Heart left ventricle (tissue), 13 donors: Measurements from ENCODE around the gene SMC1B.

Experiments
- CTCF ChIP-seq, 12 donors: fragments of 200-600 bp; sonication (generic) in 4 of 12; IDR thresholded peaks; one replicate each; pipeline versions ENCODE4 v1.5.0 to v1.8.0; 2018 to 2022; ENCODE audit warnings: antibody characterized with exemption in 12 of 12, mild to moderate bottlenecking in 5 of 12
- POLR2A ChIP-seq, 2 donors: fragments of 450-650 bp; IDR thresholded peaks; one replicate each; pipeline ENCODE4 v1.6.1; 2017; ENCODE audit warnings: antibody characterized with exemption in 2 of 2, mild to moderate bottlenecking in 2 of 2, moderate library complexity in 2 of 2
- donor health status: ischemic (EF 13 %, LVEDD 7.1; RV severe dilation, severe dysfunction).
- donor health status: DM: no; HTN: yes; CAD: no.
- donor health status: DM: no; HTN: no; CAD: no.
- donor health status: ischemic (EF 25% LVEDD 6.9; RV normal size, moderate dysfunction).
- donor health status: ischemic (EF 25% LVEDD 5.7; RV mildly dilated, moderate dysfunction).
- donor health status: ischemic (EF 35%, LVEDD 5.7; RV mildly dilated, moderate dysfunction).
- donor health status: nonischemic (EF 11% LVEDD 7.7; RV severe dilation, severe dysfunction).
- donor health status: DM: yes; HTN: yes; CAD: no.
- donor health status: PGD.
- donor health status: ischemic (EF 29% LVEDD 5.4; RV normal size, mild dysfunction).
- donor health status: nonischemic (EF 23%, LVEDD 6.1; RV moderate dilation, normal function).

DNA sequence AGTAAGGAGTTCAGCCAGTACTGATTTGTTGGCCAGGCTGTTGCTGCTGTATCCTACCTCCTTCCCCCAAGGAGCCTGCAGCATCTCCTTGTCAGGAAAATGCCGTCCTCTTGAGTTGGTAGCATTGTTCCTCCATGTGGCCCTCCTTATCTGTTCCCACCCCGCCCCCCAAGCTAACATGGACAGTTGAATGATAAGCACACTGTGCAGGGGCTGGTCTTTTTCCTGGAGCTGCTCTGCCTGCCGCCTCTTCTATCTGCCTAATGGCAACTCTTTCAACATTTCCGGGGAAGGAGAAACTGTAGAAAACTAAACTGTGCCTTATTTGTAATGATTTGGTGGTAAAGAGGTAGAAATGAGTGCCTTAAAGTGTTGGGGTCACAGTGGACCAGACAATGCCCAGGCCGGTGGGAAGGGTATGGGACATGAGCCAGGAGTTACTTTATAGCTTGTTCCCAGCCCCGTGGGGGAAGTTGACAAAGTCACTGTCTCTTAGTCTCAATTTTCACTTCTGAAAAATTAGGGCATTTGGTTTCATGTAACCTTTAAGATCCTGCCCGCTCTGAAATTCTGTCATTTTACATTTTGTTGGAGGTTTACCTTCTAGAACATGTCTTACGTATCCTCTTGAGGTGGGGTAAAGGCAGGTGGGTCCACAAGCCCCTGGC, 99.2 kb downstream of the SMC1B start:
- TF ChIP-seq CTCF (IDR thresholded peaks at IDR 0.05) (no peak), POLR2A (IDR thresholded peaks at IDR 0.05) (no peak)
